ENCODE data around the gene PKN2. TPM values are rescaled to one million over a fixed set of nuclear protein-coding genes. Genes with fewer than 3 reads are reported as not detected.
"Not testable (repeated sequence)": the region's sequence is repeated elsewhere in the genome, so short reads cannot be mapped to it uniquely, and the experiment has no call there.

Gene PKN2
- polyA plus RNA-seq, 3 donors = 6.9 to 23.0 (median 8.7) TPM

DNA sequence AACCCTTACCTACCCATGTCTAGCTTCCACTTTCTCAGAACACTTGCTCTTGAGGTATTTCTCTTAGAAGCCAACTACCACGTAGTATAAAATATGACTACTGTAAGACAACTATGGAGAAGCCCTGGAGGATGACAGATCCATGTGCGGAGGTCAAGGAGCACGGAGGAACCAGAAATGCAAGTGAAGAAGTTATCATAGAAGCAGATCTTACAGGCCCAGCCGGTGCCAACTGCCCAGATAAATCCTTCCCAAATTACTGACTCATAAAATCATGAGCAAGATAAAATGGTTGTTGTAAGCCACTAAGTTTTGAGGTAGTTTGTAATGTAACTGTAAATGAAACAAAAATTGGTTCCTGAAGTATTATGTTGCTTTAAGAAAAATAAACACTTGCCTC lies 194.7 kb downstream of the PKN2 start:
- intact Hi-C loops (cut with micrococcal nuclease) = loop anchor here in 1 of 2 donors (5.0 kb wide), 1 partner anchor 221 kb away; no protein-coding TSS in a partner anchor
- Histone ChIP-seq H3K36me3 (replicated peaks in 1 of 2; ENCODE audit: control insufficient read depth in 1 of 2, insufficient read depth in 2 of 2, low read length in 2 of 2) (peaks cover 54 to 67% of the 10 kb centered on the region in 2 donors), H3K9me3 (replicated peaks in 1 of 2; ENCODE audit: control insufficient read depth in 1 of 2, insufficient read depth in 1 of 2, low read length in 2 of 2) (no peaks in the 10 kb centered on the region), H3K4me1 (ENCODE audit: control insufficient read depth in 1 of 2, insufficient read depth in 2 of 2, low read length in 2 of 2) (peaks cover 9 to 14% of the 10 kb centered on the region in 2 donors), H3K27me3 (ENCODE audit: control insufficient read depth in 2 of 2, insufficient read depth in 2 of 2, low read length in 2 of 2) (no peaks in the 10 kb centered on the region), H2AFZ (ENCODE audit: insufficient read depth, low read depth, low read length, poor library complexity, severe bottlenecking) (no peak overlapping the region), H4K20me1 (ENCODE audit: insufficient read depth, low read length) (peaks cover 100% of the 10 kb centered on the region), H3K27ac (ENCODE audit: low read depth in 1 of 2, low read length in 2 of 2) (no peak overlapping the region), H3K4me3 (replicated peaks in 1 of 3; ENCODE audit: low read depth in 2 of 3, low read length in 3 of 3) (no peak overlapping the region), H3K9ac (ENCODE audit: insufficient read depth, low read length, poor library complexity, severe bottlenecking) (no peak overlapping the region), H3K79me2 (ENCODE audit: insufficient read depth, low read length) (peaks cover 97% of the 10 kb centered on the region), H3K4me2 (replicated peaks; ENCODE audit: extremely low read depth, low read length, poor library complexity, severe bottlenecking) (no peak overlapping the region)
- Mint-ChIP-seq H3K27ac (peak overlapping the region in 2 of 7 donors; percentile 23 to 47), H3K4me3 (no peak overlapping the region), H3K36me3 (peaks cover 36 to 56% of the 10 kb centered on the region in 2 donors), H3K9me3 (peaks cover 0 to 2% (median 0%) of the 10 kb centered on the region in 7 donors), H3K27me3 (ENCODE audit: low read depth in 3 of 3) (no peaks in the 10 kb centered on the region), H3K4me1 (peaks cover 14% of the 10 kb centered on the region)
- no peak for DNase-seq
- TF ChIP-seq, protein P1, sequence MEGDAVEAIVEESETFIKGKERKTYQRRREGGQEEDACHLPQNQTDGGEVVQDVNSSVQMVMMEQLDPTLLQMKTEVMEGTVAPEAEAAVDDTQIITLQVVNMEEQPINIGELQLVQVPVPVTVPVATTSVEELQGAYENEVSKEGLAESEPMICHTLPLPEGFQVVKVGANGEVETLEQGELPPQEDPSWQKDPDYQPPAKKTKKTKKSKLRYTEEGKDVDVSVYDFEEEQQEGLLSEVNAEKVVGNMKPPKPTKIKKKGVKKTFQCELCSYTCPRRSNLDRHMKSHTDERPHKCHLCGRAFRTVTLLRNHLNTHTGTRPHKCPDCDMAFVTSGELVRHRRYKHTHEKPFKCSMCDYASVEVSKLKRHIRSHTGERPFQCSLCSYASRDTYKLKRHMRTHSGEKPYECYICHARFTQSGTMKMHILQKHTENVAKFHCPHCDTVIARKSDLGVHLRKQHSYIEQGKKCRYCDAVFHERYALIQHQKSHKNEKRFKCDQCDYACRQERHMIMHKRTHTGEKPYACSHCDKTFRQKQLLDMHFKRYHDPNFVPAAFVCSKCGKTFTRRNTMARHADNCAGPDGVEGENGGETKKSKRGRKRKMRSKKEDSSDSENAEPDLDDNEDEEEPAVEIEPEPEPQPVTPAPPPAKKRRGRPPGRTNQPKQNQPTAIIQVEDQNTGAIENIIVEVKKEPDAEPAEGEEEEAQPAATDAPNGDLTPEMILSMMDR (IDR thresholded peaks at IDR 0.05) = no peak
- 100% methylated on average over 2 of the region's 4 CpGs for whole genome bisulfite sequencing (ENCODE audit: insufficient coverage)

DNA sequence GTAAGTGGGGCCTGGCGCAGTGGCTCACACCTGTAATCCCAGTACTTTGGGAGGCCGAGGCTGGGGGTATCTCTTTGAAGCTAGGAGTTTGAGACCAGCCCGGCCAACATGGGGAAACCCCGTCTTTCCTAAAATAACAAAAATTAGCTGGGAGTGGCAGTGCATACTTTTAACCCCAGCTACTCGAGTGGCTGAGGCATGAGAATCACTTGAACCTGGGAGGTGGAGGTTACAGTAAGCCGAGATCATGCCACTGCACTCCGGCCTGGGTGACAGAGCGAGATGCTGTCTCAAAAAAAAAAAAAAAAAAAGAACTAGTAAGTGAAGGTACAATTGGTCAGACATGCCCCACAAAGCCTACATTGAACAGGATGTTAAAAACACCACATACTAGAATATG lies 196.6 kb downstream of the PKN2 start:
- H3K36me3 ChIP-seq (replicated peaks in 1 of 2; ENCODE audit: control insufficient read depth in 1 of 2, insufficient read depth in 2 of 2, low read length in 2 of 2) = peaks cover 68 to 87% of the 10 kb centered on the region in 2 donors
- peak overlapping the region in 1 of 7 donors; percentile 61 for H3K27ac Mint-ChIP-seq

More for the DNA sequence above, 196.6 kb downstream of the PKN2 start:
- H2AFZ ChIP-seq (ENCODE audit: insufficient read depth, low read depth, low read length, poor library complexity, severe bottlenecking); H3K4me1 ChIP-seq (ENCODE audit: control insufficient read depth in 1 of 2, insufficient read depth in 2 of 2, low read length in 2 of 2); H3K27me3 ChIP-seq (ENCODE audit: control insufficient read depth in 2 of 2, insufficient read depth in 2 of 2, low read length in 2 of 2); H3K4me1 Mint-ChIP-seq; H3K27ac ChIP-seq (ENCODE audit: low read depth in 1 of 2, low read length in 2 of 2); H3K9me3 Mint-ChIP-seq; H3K27me3 Mint-ChIP-seq (ENCODE audit: low read depth in 3 of 3); H3K4me2 ChIP-seq (replicated peaks; ENCODE audit: extremely low read depth, low read length, poor library complexity, severe bottlenecking); H3K4me3 Mint-ChIP-seq; H3K9me3 ChIP-seq (replicated peaks in 1 of 2; ENCODE audit: control insufficient read depth in 1 of 2, insufficient read depth in 1 of 2, low read length in 2 of 2); DNase-seq; H3K4me3 ChIP-seq (replicated peaks in 1 of 3; ENCODE audit: low read depth in 2 of 3, low read length in 3 of 3); intact Hi-C loops (cut with micrococcal nuclease); H3K9ac ChIP-seq (ENCODE audit: insufficient read depth, low read length, poor library complexity, severe bottlenecking): not testable (repeated sequence)
- peaks cover 48 to 76% of the 10 kb centered on the region in 2 donors for H3K36me3 Mint-ChIP-seq
- Histone ChIP-seq H3K79me2 (ENCODE audit: insufficient read depth, low read length) (peaks cover 93% of the 10 kb centered on the region), H4K20me1 (ENCODE audit: insufficient read depth, low read length) (peaks cover 100% of the 10 kb centered on the region)
- 100% methylated on average over 1 of the region's 8 CpGs for WGBS (ENCODE audit: insufficient coverage)

All from CD14-positive monocyte (primary cell).